Measurements from ENCODE around the gene METTL9.

Gene METTL9

GRCh38 chr16:21703589-21704174 lies 104.3 kb downstream of the METTL9 start:
- peaks cover 0 to 6% (median under 1%) of the 10 kb centered on the region in 4 donors for H3K4me1 ChIP-seq
- H3K36me3 ChIP-seq = no peaks in the 10 kb centered on the region
- intact Hi-C loops (cut with DNase I; ENCODE audit: low total_unique reads) = no loop called here
- TF ChIP-seq CTCF (IDR thresholded peaks at IDR 0.05) = no peak
- no peak for DNase-seq
- no peak overlapping the region for H3K27ac ChIP-seq
- H3K4me3 ChIP-seq = no peak overlapping the region
- no peaks in the 10 kb centered on the region for H3K9me3 ChIP-seq
- no peaks in the 10 kb centered on the region for H3K27me3 ChIP-seq

DNA sequence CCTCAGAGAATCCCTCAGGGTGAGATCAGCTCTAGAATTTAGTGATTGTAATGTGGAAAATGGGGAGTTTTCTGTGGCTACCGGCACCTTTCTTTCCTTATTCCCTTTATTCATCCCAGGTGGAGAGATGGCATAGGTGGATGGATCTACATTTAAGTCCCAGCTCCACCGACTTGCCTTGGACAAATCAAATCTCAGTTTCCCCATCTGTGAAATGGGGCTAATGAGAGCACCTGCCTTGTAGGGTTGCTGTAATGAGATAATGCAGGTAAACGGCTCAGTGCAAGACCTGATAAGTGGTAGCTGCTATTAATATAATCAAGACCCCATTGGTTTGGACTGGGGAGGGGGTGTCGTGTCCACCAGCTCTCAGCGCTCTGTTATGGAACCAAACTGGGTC lies 104.9 kb downstream of the METTL9 start:
- intact Hi-C loops (cut with DNase I; ENCODE audit: low total_unique reads) = no loop called here
- DNase-seq = no peak
- H3K9me3 ChIP-seq = no peaks in the 10 kb centered on the region
- H3K27ac ChIP-seq = no peak overlapping the region
- H3K27me3 ChIP-seq = no peaks in the 10 kb centered on the region
- H3K4me1 ChIP-seq = peaks cover 0 to 9% (median 1%) of the 10 kb centered on the region in 4 donors
- no peak overlapping the region for H3K4me3 ChIP-seq
- H3K36me3 ChIP-seq = no peaks in the 10 kb centered on the region
- no peak for TF ChIP-seq CTCF (IDR thresholded peaks at IDR 0.05)

GRCh38 chr16:21704733-21705132 lies 105.4 kb downstream of the METTL9 start:
- Histone ChIP-seq H3K27me3 (no peaks in the 10 kb centered on the region), H3K9me3 (no peaks in the 10 kb centered on the region), H3K4me3 (no peak overlapping the region), H3K4me1 (peaks cover 0 to 9% (median 1%) of the 10 kb centered on the region in 4 donors), H3K36me3 (no peaks in the 10 kb centered on the region), H3K27ac (no peak overlapping the region)
- DNase-seq = no peak
- no peak for TF ChIP-seq CTCF (IDR thresholded peaks at IDR 0.05)
- intact Hi-C loops (cut with DNase I; ENCODE audit: low total_unique reads) = loop anchor here (5.0 kb wide), 1 partner anchor 47 kb away; no protein-coding TSS in a partner anchor

Measured in tibial artery (tissue), 4 donors.